HCT116 (cell line): Measurements from ENCODE around the gene ANKRD6. TPM values are rescaled to one million over a fixed set of nuclear protein-coding genes. Genes with fewer than 3 reads are reported as not detected.

Experiments
- ATAC-seq: fragments of 200-7000 bp; cut with Tn5 transposase; 2 replicates; pipeline ENCODE4 v1.9.1; 2020; ENCODE audit warnings: mild to moderate bottlenecking, moderate library complexity
- BruUV-seq: library from RNA; stranded (reverse); fragments of 400-500 nt; replicated peaks from 2 replicates; lab custom pipeline; 2021; lab: Mats Ljungman, UMichigan
- CTCF ChIA-PET: fragments of 300-600 bp; sonication (Branson Sonifier 250); formaldehyde crosslinking; loops from one replicate; lab custom pipeline; 2021; ENCODE audit warnings: antibody characterized with exemption; lab: Charles Lee
- POLR2A ChIA-PET: fragments of 300-600, 350-600 bp; sonication (Branson Sonifier 250); formaldehyde crosslinking; loops from one replicate; lab custom pipeline; 2021; ENCODE audit warnings: antibody characterized with exemption; lab: Charles Lee
- RAD21 ChIA-PET, 2 experiments: fragments of 300-600 bp; sonication (Branson Sonifier 250); formaldehyde crosslinking; loops; one replicate each; lab custom pipeline; 2023; ENCODE audit warnings: low total read pairs in 2 of 2; ENCODE audit not compliant: uncharacterized antibody in 2 of 2, unreplicated experiment in 2 of 2, low non-redundant PET in 1 of 2; lab: Charles Lee
- DNase-seq: peaks from one replicate; pipeline ENCODE4 v3.0.0-alpha.2; 2010; ENCODE audit warnings: low read depth, low spot score
- H2AFZ ChIP-seq: fragments of 200-600 bp; shearing (Covaris generic), sonication (generic); 2 replicates; pipeline ENCODE4 v1.6.1; 2017; ENCODE audit warnings: low read depth, mixed run types, mixed read lengths, antibody characterized with exemption, low read length; ENCODE audit not compliant: poor library complexity, severe bottlenecking
- H3K27ac ChIP-seq: 2 replicates; pipeline ENCODE4 v1.5.1; 2012; ENCODE audit warnings: low read depth, low read length
- H3K27me3 ChIP-seq: fragments of 200-600 bp; sonication (generic); 2 replicates; pipeline ENCODE4 v1.6.1; 2016; ENCODE audit warnings: mixed run types, low read length, mixed read lengths; ENCODE audit not compliant: insufficient read depth
- H3K36me3 ChIP-seq, 2 experiments: fragments of 200-500 bp in 1 of 2; fragments of 200-600 bp in 1 of 2; sonication (Bioruptor generic) in 1 of 2; sonication (generic) in 1 of 2; 2 replicates each; pipeline versions ENCODE4 v1.5.1 to v1.6.1; 2014 to 2016; ENCODE audit warnings: low read length in 2 of 2, inconsistent platforms in 1 of 2, mixed read lengths in 1 of 2, mixed run types in 1 of 2; ENCODE audit not compliant: insufficient read depth in 2 of 2, control insufficient read depth in 1 of 2
- H3K4me1 ChIP-seq, 2 experiments: fragments of 200-600 bp in 1 of 2; sonication (generic) in 1 of 2; 2 replicates each; pipeline versions ENCODE4 v1.5.1 to v1.6.1; 2012 to 2017; ENCODE audit warnings: low read length in 2 of 2, inconsistent platforms in 1 of 2, mild to moderate bottlenecking in 1 of 2, mixed read lengths in 1 of 2, mixed run types in 1 of 2, moderate library complexity in 1 of 2; ENCODE audit not compliant: insufficient read depth in 2 of 2, control insufficient read depth in 1 of 2
- H3K4me2 ChIP-seq: fragments of 200-600 bp; sonication (generic); 2 replicates; pipeline ENCODE4 v1.6.1; 2017; ENCODE audit warnings: mixed run types, low read length, mixed read lengths
- H3K4me3 ChIP-seq, 2 experiments: fragments of 200-600 bp in 1 of 2; sonication (generic) in 1 of 2; replicated peaks in 1 of 2; 2 replicates each; pipeline ENCODE4 v1.5.1; 2011 to 2016; ENCODE audit warnings: low read length in 2 of 2, control low read depth in 1 of 2, low read depth in 1 of 2, mild to moderate bottlenecking in 1 of 2, mixed read lengths in 1 of 2, mixed run types in 1 of 2
- H3K79me2 ChIP-seq: fragments of 200-600 bp; sonication (generic); 2 replicates; pipeline ENCODE4 v1.6.1; 2017; ENCODE audit warnings: mild to moderate bottlenecking, mixed run types, low read length, moderate library complexity, mixed read lengths; ENCODE audit not compliant: insufficient read depth
- H3K9ac ChIP-seq: fragments of 200-600 bp; sonication (generic); 2 replicates; pipeline ENCODE4 v1.6.1; 2016; ENCODE audit warnings: low read length, mixed read lengths
- H3K9me2 ChIP-seq: fragments of 200-600 bp; sonication (generic), shearing (Covaris generic); 2 replicates; pipeline ENCODE4 v1.6.1; 2017; ENCODE audit warnings: mixed run types, mild to moderate bottlenecking, moderate library complexity; ENCODE audit not compliant: insufficient read depth
- H3K9me3 ChIP-seq, 2 experiments: fragments of 200-500 bp in 1 of 2; fragments of 200-600 bp in 1 of 2; sonication (Bioruptor generic) in 1 of 2; sonication (generic) in 1 of 2; 2 replicates each; pipeline ENCODE4 v1.6.1; 2014 to 2017; ENCODE audit warnings: low read length in 2 of 2, mixed read lengths in 2 of 2, inconsistent platforms in 1 of 2, low read depth in 1 of 2, mild to moderate bottlenecking in 1 of 2, mixed run types in 1 of 2, moderate library complexity in 1 of 2; ENCODE audit not compliant: control insufficient read depth in 1 of 2, insufficient read depth in 1 of 2
- H4K20me1 ChIP-seq: fragments of 200-600 bp; sonication (generic), shearing (Covaris generic); 2 replicates; pipeline ENCODE4 v1.6.1; 2017; ENCODE audit warnings: mixed run types, mild to moderate bottlenecking, moderate library complexity; ENCODE audit not compliant: insufficient read depth
- ATF3 ChIP-seq: IDR thresholded peaks from 2 replicates; pipeline ENCODE4 v1.6.1; 2012
- CBX3 ChIP-seq: IDR thresholded peaks from 2 replicates; pipeline ENCODE4 v1.6.1; 2012; ENCODE audit warnings: low read depth
- CEBPB ChIP-seq: IDR thresholded peaks from 2 replicates; pipeline ENCODE4 v1.6.1; 2012; ENCODE audit warnings: low read depth
- EGR1 ChIP-seq: IDR thresholded peaks from 2 replicates; pipeline ENCODE4 v1.6.1; 2012; ENCODE audit warnings: low read depth
- EZH2 ChIP-seq: fragments of 200-600 bp; sonication (generic); IDR thresholded peaks from 2 replicates; pipeline ENCODE4 v1.6.1; 2017; ENCODE audit warnings: antibody characterized with exemption, mixed run types
- EZH2phosphoT487 ChIP-seq: fragments of 200-600 bp; IDR thresholded peaks from 2 replicates; pipeline ENCODE4 v1.6.1; 2018; ENCODE audit warnings: antibody characterized with exemption, borderline replicate concordance
- MAX ChIP-seq: IDR thresholded peaks from 2 replicates; pipeline ENCODE4 v1.6.1; 2012
- POLR2A ChIP-seq: IDR thresholded peaks from 2 replicates; pipeline ENCODE4 v1.7.0; 2011; ENCODE audit warnings: borderline replicate concordance; ENCODE audit not compliant: insufficient read depth, insufficient read length; ENCODE audit errors: extremely low read depth
- POLR2AphosphoS5 ChIP-seq: IDR thresholded peaks from 2 replicates; pipeline ENCODE4 v1.6.1; 2011; ENCODE audit warnings: mild to moderate bottlenecking, low read depth, low read length, moderate library complexity
- RAD21 ChIP-seq: IDR thresholded peaks from 2 replicates; pipeline ENCODE4 v1.6.1; 2012; ENCODE audit warnings: low read depth, mild to moderate bottlenecking
- REST ChIP-seq: IDR thresholded peaks from 2 replicates; pipeline ENCODE4 v1.6.1; 2012; ENCODE audit warnings: low read depth
- SIN3A ChIP-seq: IDR thresholded peaks from 2 replicates; pipeline ENCODE4 v1.6.1; 2012; ENCODE audit warnings: low read depth
- SP1 ChIP-seq: IDR thresholded peaks from 2 replicates; pipeline ENCODE4 v1.6.1; 2012; ENCODE audit warnings: low read depth
- SRF ChIP-seq: IDR thresholded peaks from 2 replicates; pipeline ENCODE4 v1.6.1; 2012; ENCODE audit warnings: low read depth
- TCF7L2 ChIP-seq: IDR thresholded peaks from 2 replicates; pipeline ENCODE4 v1.7.0; 2011; ENCODE audit warnings: borderline replicate concordance, inconsistent platforms; ENCODE audit not compliant: insufficient read depth, insufficient read length; ENCODE audit errors: extremely low read depth
- ZFX ChIP-seq: fragments of 450-650 bp; IDR thresholded peaks from 2 replicates; pipeline ENCODE4 v1.6.1; 2017
- ZNF274 ChIP-seq: fragments of 200-500 bp; sonication (Bioruptor generic); IDR thresholded peaks from 2 replicates; pipeline ENCODE4 v1.6.1; 2014; ENCODE audit warnings: mild to moderate bottlenecking, low read depth, low read length, inconsistent platforms
- intact Hi-C: fragments of 100-400 bp; cut with micrococcal nuclease; formaldehyde crosslinking; loops from 2 replicates; pipeline ENCODE4 v1.10.0; 2022
- total RNA-seq: library from RNA; stranded (reverse); gene quantifications from one replicate; pipeline ENCODE4 v1.2.1, GENCODE V29; 2021; ENCODE audit not compliant: unreplicated experiment

Gene ANKRD6
- total RNA-seq, 1 experiment from 2014 or later = 9.9 TPM

DNA sequence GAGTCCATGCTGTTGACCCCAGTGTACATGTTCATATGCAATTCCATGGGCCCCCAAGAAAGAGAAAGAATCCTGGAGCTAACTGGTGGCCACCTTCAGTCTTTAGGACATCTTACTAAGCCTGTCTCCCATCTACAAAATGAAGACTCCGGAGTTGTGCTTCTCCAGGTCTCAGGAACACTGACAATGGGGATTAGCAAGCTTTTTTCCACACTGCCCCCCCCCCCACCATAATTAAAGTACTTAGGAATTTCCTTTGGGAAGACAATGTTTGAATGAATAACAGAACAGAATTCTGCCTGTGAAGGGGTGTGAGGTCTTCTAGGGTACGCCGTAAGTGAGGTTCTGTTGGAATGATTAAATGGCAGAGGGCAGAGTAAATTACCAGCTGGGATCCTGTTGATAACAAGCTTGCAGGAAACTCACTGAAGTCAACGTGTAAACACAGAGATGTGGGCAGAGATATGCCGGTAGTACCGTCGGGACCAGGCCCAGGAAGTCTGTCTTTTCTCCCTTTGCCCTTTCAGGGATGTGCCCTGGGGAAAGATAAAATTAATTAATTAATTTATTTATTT, 63.1 kb downstream of the ANKRD6 start:
- no peaks in the 10 kb centered on the region for H3K36me3 ChIP-seq
- H3K79me2 ChIP-seq = no peaks in the 10 kb centered on the region
- TF ChIP-seq REST (no peak), SP1 (no peak), CBX3 (no peak), EZH2 (no peak), POLR2A (no peak), MAX (no peak), ATF3 (no peak), CEBPB (no peak), ZNF274 (no peak), EZH2phosphoT487 (no peak), SIN3A (no peak), TCF7L2 (no peak), ZFX (no peak), SRF (no peak), RAD21 (no peak), POLR2AphosphoS5 (no peak), EGR1 (no peak)
- H3K9ac ChIP-seq = no peak overlapping the region
- ChIA-PET RAD21 (no interaction called here), POLR2A (no interaction called here), CTCF (no interaction called here)
- DNase-seq (no peak), ATAC-seq (no peak)
- intact Hi-C loops = no loop called here
- no peaks in the 10 kb centered on the region for H4K20me1 ChIP-seq
- H3K4me1 ChIP-seq = no peaks in the 10 kb centered on the region
- H2AFZ ChIP-seq = no peak overlapping the region
- no peak overlapping the region for H3K4me3 ChIP-seq
- H3K27ac ChIP-seq = no peak overlapping the region
- no TSS peak for BruUV-seq
- H3K27me3 ChIP-seq = no peaks in the 10 kb centered on the region
- no peaks in the 10 kb centered on the region for H3K9me3 ChIP-seq
- no peaks in the 10 kb centered on the region for H3K9me2 ChIP-seq
- H3K4me2 ChIP-seq = no peak overlapping the region
